ENCODE data around the gene IQCN. TPM values are rescaled to one million over a fixed set of nuclear protein-coding genes. Genes with fewer than 3 reads are reported as not detected.

Gene IQCN
- total and polyA plus RNA-seq, 10 of the 15 experiments (the other 5 are each of a cell fraction or from before 2014, with no cell fraction given): 0.01 to 0.54 (median 0.23) TPM; not detected in 3

DNA sequence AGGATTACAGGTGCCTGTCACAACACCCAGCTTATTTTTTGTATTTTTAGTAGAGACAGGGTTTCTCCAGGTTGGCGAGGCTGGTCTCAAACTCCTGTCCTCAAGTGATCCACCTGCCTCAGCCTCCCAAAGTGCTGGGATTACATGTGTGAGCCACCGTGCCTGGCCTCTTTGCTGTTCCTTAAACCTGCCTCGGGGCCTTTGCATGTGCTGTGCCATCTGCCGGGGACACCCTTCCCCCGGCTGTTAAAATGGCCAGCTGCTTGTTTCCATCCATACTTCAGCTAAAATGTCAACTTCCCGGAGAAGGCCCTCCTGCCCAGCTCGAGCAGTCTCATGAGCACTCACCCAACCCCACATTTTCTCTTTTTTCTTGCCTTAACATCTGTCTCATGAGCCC lies 29.0 kb downstream of the IQCN start:
- Histone ChIP-seq H3K9ac (ENCODE audit: control insufficient read depth, insufficient read depth, low read length) (no peak overlapping the region), H3K4me1 (ENCODE audit: control insufficient read depth, insufficient read depth, low read length) (no peaks in the 10 kb centered on the region), H3K36me3 (ENCODE audit: control insufficient read depth in 2 of 2, insufficient read depth in 2 of 2, low read length in 1 of 2) (no peaks in the 10 kb centered on the region), H3K4me2 (ENCODE audit: control insufficient read depth, insufficient read depth) (no peak overlapping the region), H4K20me1 (ENCODE audit: control insufficient read depth, insufficient read depth) (no peaks in the 10 kb centered on the region), H3K9me3 (replicated peaks; ENCODE audit: control insufficient read depth, insufficient read depth, low read length) (no peaks in the 10 kb centered on the region), H3K79me2 (ENCODE audit: control insufficient read depth, insufficient read depth, low read length) (no peaks in the 10 kb centered on the region), H3K4me3 (no peak overlapping the region), H3K27ac (ENCODE audit: control insufficient read depth, insufficient read depth) (no peak overlapping the region), H3K27me3 (replicated peaks in 1 of 2; ENCODE audit: control insufficient read depth in 2 of 2, insufficient read depth in 2 of 2, low read length in 1 of 2) (no peaks in the 10 kb centered on the region; a peak in 1 of 4 replicates), H2AFZ (ENCODE audit: control insufficient read depth, low read depth, low read length) (no peak overlapping the region)
- in situ Hi-C loops (cut with MboI): loop anchor here (5.0 kb wide), 1 partner anchor 38 kb away; no protein-coding TSS in a partner anchor
- DNase-seq (ENCODE audit: low read depth, low spot score) (no peak), FAIRE-seq (no peak), ATAC-seq (no peak)
- ChIA-PET CTCF (interaction anchor here (0.8 to 2.1 kb wide), 5 partner anchors 16 to 132 kb away, joined by 3 to 14 read pairs (median 4); no protein-coding TSS in a partner anchor), SMC1A (ENCODE audit: uncharacterized antibody, unreplicated experiment) (interaction anchor here (1.1 kb wide), 1 partner anchor 54 kb away, joined by 4 read pairs; no protein-coding TSS in a partner anchor), RAD21 (ENCODE audit: unreplicated experiment) (interaction anchor here (0.7 to 1.6 kb wide), 4 partner anchors 10 to 123 kb away, joined by 3 read pairs; no protein-coding TSS in a partner anchor), POLR2A (interaction anchor here (0.6 to 1.2 kb wide), 3 partner anchors 10 to 79 kb away, joined by 3 to 4 read pairs (median 4); a partner anchor contains a TSS)
- WGBS (ENCODE audit: insufficient coverage, insufficient replicate concordance, low lambda C conversion rate, missing lambda C conversion rate): 31% methylated on average over 7 of the region's 7 CpGs
- TF ChIP-seq MYC (IDR thresholded peaks at IDR 0.05; ENCODE audit: insufficient read depth, insufficient read length, insufficient replicate concordance, low read length, severe bottlenecking) (no peak), CHD4 (IDR thresholded peaks at IDR 0.05) (no peak), CBX5 (IDR thresholded peaks at IDR 0.05; ENCODE audit: low read depth) (no peak), CREM (IDR thresholded peaks at IDR 0.05; ENCODE audit: low read depth) (no peak), ZNF384 (IDR thresholded peaks at IDR 0.05; ENCODE audit: borderline replicate concordance, low read depth, low read length) (no peak), NFYA (IDR thresholded peaks at IDR 0.05; ENCODE audit: borderline replicate concordance, low read depth, low read length) (no peak), ZNF622 (IDR thresholded peaks at IDR 0.05) (no peak), IKZF2 (IDR thresholded peaks at IDR 0.05) (no peak), CREB1 (IDR thresholded peaks at IDR 0.05; ENCODE audit: low read depth) (no peak), EZH2 (IDR thresholded peaks at IDR 0.05; ENCODE audit: borderline replicate concordance, control insufficient read depth, low read depth, low read length) (no peak), SREBF2 (IDR thresholded peaks at IDR 0.05; ENCODE audit: low read length) (no peak), PML (IDR thresholded peaks at IDR 0.05; ENCODE audit: low read length) (no peak), JUND (IDR thresholded peaks at IDR 0.05; ENCODE audit: low read depth, low read length) (no peak), BMI1 (IDR thresholded peaks at IDR 0.05; ENCODE audit: borderline replicate concordance) (no peak), POU2F2 (IDR thresholded peaks at IDR 0.05; ENCODE audit: borderline replicate concordance, low read depth, low read length) (no peak)
- TF ChIP-seq, protein P1, sequence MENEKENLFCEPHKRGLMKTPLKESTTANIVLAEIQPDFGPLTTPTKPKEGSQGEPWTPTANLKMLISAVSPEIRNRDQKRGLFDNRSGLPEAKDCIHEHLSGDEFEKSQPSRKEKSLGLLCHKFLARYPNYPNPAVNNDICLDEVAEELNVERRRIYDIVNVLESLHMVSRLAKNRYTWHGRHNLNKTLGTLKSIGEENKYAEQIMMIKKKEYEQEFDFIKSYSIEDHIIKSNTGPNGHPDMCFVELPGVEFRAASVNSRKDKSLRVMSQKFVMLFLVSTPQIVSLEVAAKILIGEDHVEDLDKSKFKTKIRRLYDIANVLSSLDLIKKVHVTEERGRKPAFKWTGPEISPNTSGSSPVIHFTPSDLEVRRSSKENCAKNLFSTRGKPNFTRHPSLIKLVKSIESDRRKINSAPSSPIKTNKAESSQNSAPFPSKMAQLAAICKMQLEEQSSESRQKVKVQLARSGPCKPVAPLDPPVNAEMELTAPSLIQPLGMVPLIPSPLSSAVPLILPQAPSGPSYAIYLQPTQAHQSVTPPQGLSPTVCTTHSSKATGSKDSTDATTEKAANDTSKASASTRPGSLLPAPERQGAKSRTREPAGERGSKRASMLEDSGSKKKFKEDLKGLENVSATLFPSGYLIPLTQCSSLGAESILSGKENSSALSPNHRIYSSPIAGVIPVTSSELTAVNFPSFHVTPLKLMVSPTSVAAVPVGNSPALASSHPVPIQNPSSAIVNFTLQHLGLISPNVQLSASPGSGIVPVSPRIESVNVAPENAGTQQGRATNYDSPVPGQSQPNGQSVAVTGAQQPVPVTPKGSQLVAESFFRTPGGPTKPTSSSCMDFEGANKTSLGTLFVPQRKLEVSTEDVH (IDR thresholded peaks at IDR 0.05; ENCODE audit: low read depth, partially characterized antibody): no peak
- TF ChIP-seq, protein P2, sequence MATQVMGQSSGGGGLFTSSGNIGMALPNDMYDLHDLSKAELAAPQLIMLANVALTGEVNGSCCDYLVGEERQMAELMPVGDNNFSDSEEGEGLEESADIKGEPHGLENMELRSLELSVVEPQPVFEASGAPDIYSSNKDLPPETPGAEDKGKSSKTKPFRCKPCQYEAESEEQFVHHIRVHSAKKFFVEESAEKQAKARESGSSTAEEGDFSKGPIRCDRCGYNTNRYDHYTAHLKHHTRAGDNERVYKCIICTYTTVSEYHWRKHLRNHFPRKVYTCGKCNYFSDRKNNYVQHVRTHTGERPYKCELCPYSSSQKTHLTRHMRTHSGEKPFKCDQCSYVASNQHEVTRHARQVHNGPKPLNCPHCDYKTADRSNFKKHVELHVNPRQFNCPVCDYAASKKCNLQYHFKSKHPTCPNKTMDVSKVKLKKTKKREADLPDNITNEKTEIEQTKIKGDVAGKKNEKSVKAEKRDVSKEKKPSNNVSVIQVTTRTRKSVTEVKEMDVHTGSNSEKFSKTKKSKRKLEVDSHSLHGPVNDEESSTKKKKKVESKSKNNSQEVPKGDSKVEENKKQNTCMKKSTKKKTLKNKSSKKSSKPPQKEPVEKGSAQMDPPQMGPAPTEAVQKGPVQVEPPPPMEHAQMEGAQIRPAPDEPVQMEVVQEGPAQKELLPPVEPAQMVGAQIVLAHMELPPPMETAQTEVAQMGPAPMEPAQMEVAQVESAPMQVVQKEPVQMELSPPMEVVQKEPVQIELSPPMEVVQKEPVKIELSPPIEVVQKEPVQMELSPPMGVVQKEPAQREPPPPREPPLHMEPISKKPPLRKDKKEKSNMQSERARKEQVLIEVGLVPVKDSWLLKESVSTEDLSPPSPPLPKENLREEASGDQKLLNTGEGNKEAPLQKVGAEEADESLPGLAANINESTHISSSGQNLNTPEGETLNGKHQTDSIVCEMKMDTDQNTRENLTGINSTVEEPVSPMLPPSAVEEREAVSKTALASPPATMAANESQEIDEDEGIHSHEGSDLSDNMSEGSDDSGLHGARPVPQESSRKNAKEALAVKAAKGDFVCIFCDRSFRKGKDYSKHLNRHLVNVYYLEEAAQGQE (IDR thresholded peaks at IDR 0.05; ENCODE audit: low read depth, low read length): no peak
- TF ChIP-seq, protein P3, sequence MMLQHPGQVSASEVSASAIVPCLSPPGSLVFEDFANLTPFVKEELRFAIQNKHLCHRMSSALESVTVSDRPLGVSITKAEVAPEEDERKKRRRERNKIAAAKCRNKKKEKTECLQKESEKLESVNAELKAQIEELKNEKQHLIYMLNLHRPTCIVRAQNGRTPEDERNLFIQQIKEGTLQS (IDR thresholded peaks at IDR 0.05; ENCODE audit: borderline replicate concordance, extremely low read depth, low read depth, low read length): no peak
- intact Hi-C loops (cut with micrococcal nuclease; ENCODE audit: unreplicated experiment): no loop called here
- BruUV-seq (replicated peaks): no TSS peak
